HUES6 (cell line): ENCODE results near the gene SIRPB1.
"Not testable (repeated sequence)": the region's sequence is repeated elsewhere in the genome, so short reads cannot be mapped to it uniquely, and the experiment has no call there.

Experiments used
- H3K27ac ChIP-seq: 2 replicates; pipeline ENCODE4 v1.7.0; 2013; ENCODE audit warnings: low read depth, mild to moderate bottlenecking, low read length, inconsistent platforms
- H3K27me3 ChIP-seq: 2 replicates; pipeline ENCODE4 v1.6.1; 2013; ENCODE audit warnings: low read length; ENCODE audit not compliant: control insufficient read depth, insufficient read depth
- H3K36me3 ChIP-seq: 2 replicates; pipeline ENCODE4 v1.6.1; 2013; ENCODE audit warnings: low read length; ENCODE audit not compliant: control insufficient read depth, insufficient read depth
- H3K4me1 ChIP-seq: 2 replicates; pipeline ENCODE4 v1.6.1; 2013; ENCODE audit warnings: low read length; ENCODE audit not compliant: control insufficient read depth, insufficient read depth
- H3K4me3 ChIP-seq: 2 replicates; pipeline ENCODE4 v1.5.1; 2013; ENCODE audit warnings: low read depth, low read length
- H3K9ac ChIP-seq: one replicate; pipeline ENCODE4 v1.6.1; 2013; ENCODE audit warnings: mild to moderate bottlenecking, low read length
- H3K9me3 ChIP-seq: 2 replicates; pipeline ENCODE4 v1.6.1; 2013; ENCODE audit warnings: low read depth, low read length; ENCODE audit not compliant: control insufficient read depth, insufficient read depth

SIRPB1 gene

GRCh38 chr20:1595333-1595732, 24.5 kb downstream of the SIRPB1 start:
- no peak overlapping the region for H3K4me3 ChIP-seq
- H3K4me1 ChIP-seq: 0 out of 2 replicates have a peak, but pooled peaks cover 2% of the 10 kb centered on the region
- no peaks in the 10 kb centered on the region for H3K36me3 ChIP-seq
- no peak overlapping the region for H3K27ac ChIP-seq
- no peaks in the 10 kb centered on the region for H3K27me3 ChIP-seq
- no peak overlapping the region for H3K9ac ChIP-seq
- no peaks in the 10 kb centered on the region for H3K9me3 ChIP-seq

DNA sequence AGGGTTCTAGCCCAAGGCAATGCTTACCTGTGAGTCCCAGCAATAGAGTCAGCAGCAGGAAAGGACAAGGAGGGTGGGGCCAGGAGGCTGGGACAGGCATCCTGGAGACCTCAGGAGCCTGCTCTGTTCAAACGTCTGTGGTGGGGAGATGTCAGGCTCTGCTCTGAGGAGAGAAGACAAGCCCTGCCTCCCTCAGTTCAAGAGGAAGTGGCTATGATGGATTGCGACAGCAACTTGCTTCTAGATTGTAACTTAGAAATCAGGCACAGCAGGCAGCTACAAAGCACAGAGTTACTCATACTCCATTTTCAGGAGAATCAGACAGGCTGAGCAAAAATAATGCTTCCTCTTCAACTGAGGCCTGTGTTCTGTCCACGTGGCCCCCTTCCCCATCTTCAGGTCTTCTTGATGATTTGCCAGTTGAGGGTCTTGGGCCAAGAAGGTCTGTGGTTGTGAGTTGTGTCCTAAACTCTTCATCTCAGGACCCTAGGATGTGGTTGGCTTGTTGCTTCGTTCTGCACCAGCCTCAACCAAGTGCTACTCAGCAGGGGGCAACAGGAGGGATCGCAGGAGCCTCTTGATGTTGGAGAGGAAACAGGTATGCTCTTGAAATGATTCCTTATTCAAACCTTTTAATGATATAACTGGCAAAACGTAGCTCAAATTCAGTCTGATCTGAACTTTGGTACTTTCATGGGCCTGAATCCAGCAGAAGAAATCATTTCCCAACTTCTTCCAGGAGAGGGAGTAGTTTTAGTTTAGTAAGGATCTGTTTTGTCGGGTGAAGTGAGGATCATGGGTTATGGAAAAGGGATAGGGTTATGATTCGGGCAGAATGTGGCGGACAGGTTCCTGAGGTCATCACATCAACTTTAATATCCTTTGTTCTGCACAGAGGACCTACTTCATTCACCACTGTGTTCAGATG, 31.0 kb downstream of the SIRPB1 start:
- no peak overlapping the region for H3K9ac ChIP-seq
- H3K9me3 ChIP-seq: no peaks in the 10 kb centered on the region

GRCh38 chr20:1587781-1588532, 31.9 kb downstream of the SIRPB1 start:
- Histone ChIP-seq H3K9ac (no peak overlapping the region), H3K9me3 (no peaks in the 10 kb centered on the region), H3K4me1 (no peaks in the 10 kb centered on the region; the same call in 1 of the 2 replicates), H3K4me3 (no peak overlapping the region), H3K27ac (no peak overlapping the region), H3K36me3 (no peaks in the 10 kb centered on the region), H3K27me3 (no peaks in the 10 kb centered on the region)

More for the DNA sequence above, 31.0 kb downstream of the SIRPB1 start:
- Histone ChIP-seq H3K27ac (no peak overlapping the region), H3K36me3 (no peaks in the 10 kb centered on the region), H3K27me3 (no peaks in the 10 kb centered on the region), H3K4me3 (no peak overlapping the region), H3K4me1 (no peaks in the 10 kb centered on the region; the same call in 1 of the 2 replicates)

GRCh38 chr20:1579488-1579887, 40.3 kb downstream of the SIRPB1 start:
- Histone ChIP-seq H3K4me1 (no peaks in the 10 kb centered on the region), H3K36me3 (no peaks in the 10 kb centered on the region), H3K4me3 (no peak overlapping the region), H3K9ac (no peak overlapping the region), H3K9me3 (no peaks in the 10 kb centered on the region), H3K27me3 (no peaks in the 10 kb centered on the region; the same call in 1 of the 2 replicates), H3K27ac (no peak overlapping the region)

GRCh38 chr20:1577906-1578305, 41.9 kb downstream of the SIRPB1 start:
- H3K27ac ChIP-seq: no peak overlapping the region
- H3K36me3 ChIP-seq: no peaks in the 10 kb centered on the region
- H3K4me1 ChIP-seq: no peaks in the 10 kb centered on the region
- no peaks in the 10 kb centered on the region; the same call in 1 of the 2 replicates for H3K27me3 ChIP-seq
- no peaks in the 10 kb centered on the region for H3K9me3 ChIP-seq
- no peak overlapping the region for H3K4me3 ChIP-seq
- no peak overlapping the region for H3K9ac ChIP-seq

- H3K36me3 ChIP-seq, H3K9ac ChIP-seq: not testable (repeated sequence)
These were observed 42.5 kb downstream of the SIRPB1 start for GRCh38 chr20:1577313-1577712.

GRCh38 chr20:1576641-1577040, 43.2 kb downstream of the SIRPB1 start:
- Histone ChIP-seq H3K9ac (no peak overlapping the region), H3K27me3 (no peaks in the 10 kb centered on the region; the same call in 1 of the 2 replicates), H3K4me3 (no peak overlapping the region), H3K27ac (no peak overlapping the region), H3K36me3 (no peaks in the 10 kb centered on the region), H3K9me3 (no peaks in the 10 kb centered on the region), H3K4me1 (no peaks in the 10 kb centered on the region)

More at GRCh38 chr20:1577313-1577712, 42.5 kb downstream of the SIRPB1 start:
- not testable (repeated sequence) for H3K9me3 ChIP-seq, H3K4me3 ChIP-seq, H3K27ac ChIP-seq, H3K27me3 ChIP-seq, H3K4me1 ChIP-seq

DNA sequence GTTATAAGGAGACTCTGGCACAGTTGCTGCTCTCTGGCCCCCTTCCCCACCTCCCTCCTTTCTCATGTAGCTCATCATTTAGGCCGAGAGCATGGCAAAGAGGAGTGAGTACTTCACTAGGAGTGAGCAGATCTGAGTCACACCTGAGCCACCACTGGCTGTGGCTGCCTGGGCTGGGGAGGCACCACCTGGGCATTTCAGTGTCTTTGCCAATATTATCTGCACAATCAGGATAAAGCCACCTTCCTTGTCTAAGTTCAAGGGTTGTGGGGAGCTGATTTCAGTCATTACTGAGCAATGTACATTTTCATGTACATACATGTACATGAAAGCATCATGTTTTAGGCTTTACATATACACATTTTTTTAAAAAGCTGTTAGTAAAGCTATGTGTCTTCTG, 43.8 kb downstream of the SIRPB1 start:
- H3K4me1 ChIP-seq, H3K36me3 ChIP-seq, H3K9me3 ChIP-seq, H3K9ac ChIP-seq, H3K27me3 ChIP-seq, H3K4me3 ChIP-seq, H3K27ac ChIP-seq: not testable (repeated sequence)

DNA sequence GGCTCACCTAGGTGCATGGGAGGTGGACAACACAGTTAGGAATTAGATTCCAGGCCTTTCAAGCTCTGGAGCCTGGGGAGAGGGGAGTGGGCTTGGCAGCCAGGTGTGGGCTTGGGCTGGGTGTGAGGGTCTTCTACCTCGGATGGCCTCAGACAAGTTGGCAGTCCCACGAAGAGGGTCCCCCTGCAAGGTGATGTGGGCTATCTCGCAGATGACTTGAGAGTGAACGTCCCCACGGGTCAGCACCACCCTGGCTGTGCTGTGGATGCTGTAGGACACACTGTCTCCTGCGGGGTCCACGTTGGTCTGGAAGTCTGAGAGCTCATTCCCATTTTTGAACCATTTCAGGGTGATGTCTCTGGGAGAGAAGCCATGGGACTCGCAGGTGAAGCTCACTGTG, 48.2 kb downstream of the SIRPB1 start:
- H3K27me3 ChIP-seq, H3K36me3 ChIP-seq, H3K9me3 ChIP-seq, H3K4me3 ChIP-seq, H3K9ac ChIP-seq, H3K4me1 ChIP-seq, H3K27ac ChIP-seq: not testable (repeated sequence)
